Calu3 (cell line): ENCODE measurements around the gene IKZF1. TPM values are rescaled to one million over a fixed set of nuclear protein-coding genes. Genes with fewer than 3 reads are reported as not detected.

ENCODE experiments used
- Bru-seq: library from RNA; stranded (reverse); fragments of 400-500 nt; gene quantifications from one replicate; lab custom pipeline; 2021; lab: Mats Ljungman, UMichigan
- BruChase-seq, 2 experiments: library from RNA; stranded (reverse); fragments of 400-500 nt; gene quantifications; one replicate each; lab custom pipeline; 2021; lab: Mats Ljungman, UMichigan
- BruUV-seq: library from RNA; stranded (reverse); fragments of 400-500 nt; replicated peaks from 2 replicates; lab custom pipeline; 2021; lab: Mats Ljungman, UMichigan
- CTCF ChIA-PET: fragments of 300-600 bp; sonication (Branson Sonifier 250); formaldehyde crosslinking; loops from one replicate; lab custom pipeline; 2022; ENCODE audit warnings: antibody characterized with exemption; lab: Charles Lee
- DNase-seq: peaks from one replicate; pipeline ENCODE4 v3.0.0; 2022
- H3K27ac Mint-ChIP-seq: one replicate; pipeline ENCODE4 v1.8.0; 2022; ENCODE audit warnings: mixed read lengths; ENCODE audit not compliant: unreplicated experiment
- H3K27me3 Mint-ChIP-seq: one replicate; pipeline ENCODE4 v1.8.0; 2022; ENCODE audit warnings: mixed read lengths; ENCODE audit not compliant: unreplicated experiment
- H3K36me3 Mint-ChIP-seq: one replicate; pipeline ENCODE4 v1.8.0; 2022; ENCODE audit warnings: mild to moderate bottlenecking, moderate library complexity, mixed read lengths; ENCODE audit not compliant: insufficient read depth, unreplicated experiment
- H3K4me1 Mint-ChIP-seq: one replicate; pipeline ENCODE4 v1.8.0; 2022; ENCODE audit warnings: mild to moderate bottlenecking, low read depth, mixed read lengths; ENCODE audit not compliant: unreplicated experiment
- H3K4me3 Mint-ChIP-seq: one replicate; pipeline ENCODE4 v1.8.0; 2022; ENCODE audit warnings: mild to moderate bottlenecking, low read depth, moderate library complexity, mixed read lengths; ENCODE audit not compliant: unreplicated experiment
- H3K9me3 Mint-ChIP-seq: one replicate; pipeline ENCODE4 v1.8.0; 2022; ENCODE audit warnings: low read depth, mixed read lengths; ENCODE audit not compliant: unreplicated experiment
- intact Hi-C: fragments of 100-400 bp; cut with micrococcal nuclease; formaldehyde crosslinking; loops from one replicate; pipeline ENCODE4 v1.10.0; 2022; ENCODE audit not compliant: unreplicated experiment
- long read RNA-seq: library from polyadenylated mRNA; stranded (forward); transcript quantifications from one replicate; pipeline ENCODE4 v2.0.0, GENCODE V29; 2022
- total RNA-seq: library from RNA; stranded (reverse); gene quantifications from 2 replicates; pipeline ENCODE4 v1.2.3, GENCODE V29; 2022
- TF ChIP-seq, protein P1 (sequence below): fragments of 200-600 bp; IDR thresholded peaks from one replicate; pipeline ENCODE4 v1.8.0; 2022; ENCODE audit warnings: antibody characterized with exemption; ENCODE audit not compliant: unreplicated experiment

Gene IKZF1
- 0.24 and 0.28 TPM in 2 replicates for total RNA-seq
- Bru-seq, nascent RNA: percentile 11 among the genes with signal in this experiment
- percentile 7 among the genes with signal in this experiment for BruChase-seq, experiment 1, labeled RNA remaining after a 6-hour chase
- percentile 7 among the genes with signal in this experiment for BruChase-seq, experiment 2, labeled RNA remaining after a 2-hour chase
- long read RNA-seq, partial matches to known transcripts: 1 of 1 reads
- long read RNA-seq, other reads (novel, unspliced or antisense): 0 of 1 reads

DNA sequence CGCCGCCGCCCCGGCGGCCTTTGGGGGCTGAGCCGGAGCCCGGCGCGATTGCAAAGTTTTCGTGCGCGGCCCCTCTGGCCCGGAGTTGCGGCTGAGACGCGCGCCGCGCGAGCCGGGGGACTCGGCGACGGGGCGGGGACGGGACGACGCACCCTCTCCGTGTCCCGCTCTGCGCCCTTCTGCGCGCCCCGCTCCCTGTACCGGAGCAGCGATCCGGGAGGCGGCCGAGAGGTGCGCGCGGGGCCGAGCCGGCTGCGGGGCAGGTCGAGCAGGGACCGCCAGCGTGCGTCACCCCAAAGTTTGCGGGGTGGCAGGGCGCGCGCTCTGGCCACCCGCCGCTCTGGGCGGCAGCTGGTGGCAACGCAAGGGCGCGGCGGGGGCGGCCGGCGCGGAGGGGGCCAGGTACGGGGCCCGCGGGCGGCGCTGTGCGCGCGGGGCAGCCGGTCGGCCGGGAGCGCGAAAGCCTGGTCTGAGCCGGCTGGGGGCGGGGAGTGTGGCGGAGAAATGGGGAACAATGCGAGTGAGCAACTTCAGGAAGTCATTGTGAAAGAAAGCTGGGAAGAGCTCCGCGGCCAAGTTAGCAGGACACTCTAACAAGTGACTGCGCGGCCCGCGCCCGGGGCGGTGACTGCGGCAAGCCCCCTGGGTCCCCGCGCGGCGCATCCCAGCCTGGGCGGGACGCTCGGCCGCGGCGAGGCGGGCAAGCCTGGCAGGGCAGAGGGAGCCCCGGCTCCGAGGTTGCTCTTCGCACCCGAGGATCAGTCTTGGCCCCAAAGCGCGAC lies at the start of gene IKZF1:
IKZF1 (plus strand) TSS at position 588 of the 782 bp plus-strand sequence. CDS start 14,346 bp downstream, outside the sequence.
- intact Hi-C loops: no loop called here
- Mint-ChIP-seq H3K4me1 (peaks cover 8% of the 10 kb centered on the region), H3K27ac (no peak within 1 kb of the TSS), H3K36me3 (peaks cover 10% of the 10 kb centered on the region), H3K9me3 (no peaks in the 10 kb centered on the region), H3K4me3 (peak within 1 kb of the TSS; percentile 38), H3K27me3 (peaks cover 92% of the 10 kb centered on the region)
- TF ChIP-seq, protein P1, sequence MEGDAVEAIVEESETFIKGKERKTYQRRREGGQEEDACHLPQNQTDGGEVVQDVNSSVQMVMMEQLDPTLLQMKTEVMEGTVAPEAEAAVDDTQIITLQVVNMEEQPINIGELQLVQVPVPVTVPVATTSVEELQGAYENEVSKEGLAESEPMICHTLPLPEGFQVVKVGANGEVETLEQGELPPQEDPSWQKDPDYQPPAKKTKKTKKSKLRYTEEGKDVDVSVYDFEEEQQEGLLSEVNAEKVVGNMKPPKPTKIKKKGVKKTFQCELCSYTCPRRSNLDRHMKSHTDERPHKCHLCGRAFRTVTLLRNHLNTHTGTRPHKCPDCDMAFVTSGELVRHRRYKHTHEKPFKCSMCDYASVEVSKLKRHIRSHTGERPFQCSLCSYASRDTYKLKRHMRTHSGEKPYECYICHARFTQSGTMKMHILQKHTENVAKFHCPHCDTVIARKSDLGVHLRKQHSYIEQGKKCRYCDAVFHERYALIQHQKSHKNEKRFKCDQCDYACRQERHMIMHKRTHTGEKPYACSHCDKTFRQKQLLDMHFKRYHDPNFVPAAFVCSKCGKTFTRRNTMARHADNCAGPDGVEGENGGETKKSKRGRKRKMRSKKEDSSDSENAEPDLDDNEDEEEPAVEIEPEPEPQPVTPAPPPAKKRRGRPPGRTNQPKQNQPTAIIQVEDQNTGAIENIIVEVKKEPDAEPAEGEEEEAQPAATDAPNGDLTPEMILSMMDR: no peak
- no TSS peak for BruUV-seq
- CTCF ChIA-PET: no interaction called here
- peak; percentile 47 for DNase-seq

DNA sequence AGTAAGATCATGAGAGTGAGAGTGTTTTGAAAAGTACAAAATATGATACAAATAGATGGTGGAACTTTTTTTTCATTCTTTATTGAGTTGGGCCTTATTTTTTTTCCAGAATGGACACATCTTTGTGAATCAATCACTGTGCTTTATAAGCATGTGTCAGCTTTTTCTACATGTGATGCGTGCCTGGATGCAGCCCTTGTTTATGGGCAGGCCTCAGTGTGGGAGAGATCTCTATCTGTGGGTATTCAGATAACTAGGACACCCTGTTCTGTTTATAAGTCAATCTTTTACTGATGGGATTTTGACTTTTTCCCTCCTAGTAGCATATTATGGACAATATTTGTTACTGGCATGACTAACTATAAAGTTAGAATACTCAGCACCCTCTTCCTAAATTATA lies 42.9 kb upstream of the IKZF1 start:
- CTCF ChIA-PET: interaction anchor here (0.6 kb wide), 2 partner anchors 55 to 880 kb away, joined by 6 to 9 read pairs; no protein-coding TSS in a partner anchor
- Mint-ChIP-seq H3K4me3 (no peak overlapping the region), H3K27ac (no peak overlapping the region), H3K36me3 (no peaks in the 10 kb centered on the region), H3K9me3 (no peaks in the 10 kb centered on the region), H3K27me3 (peaks cover 66% of the 10 kb centered on the region), H3K4me1 (no peaks in the 10 kb centered on the region)
- TF ChIP-seq, protein P1: no peak
- intact Hi-C loops: no loop called here
- no TSS peak for BruUV-seq
- DNase-seq: no peak

GRCh38 chr7:50262446-50262845 lies 42.1 kb upstream of the IKZF1 start:
- peaks cover 75% of the 10 kb centered on the region for H3K27me3 Mint-ChIP-seq

More at GRCh38 chr7:50262446-50262845, 42.1 kb upstream of the IKZF1 start:
- no peaks in the 10 kb centered on the region for H3K4me1 Mint-ChIP-seq
- no peak overlapping the region for H3K4me3 Mint-ChIP-seq
- H3K27ac Mint-ChIP-seq: no peak overlapping the region
- no peak for DNase-seq
- H3K9me3 Mint-ChIP-seq: no peaks in the 10 kb centered on the region
- intact Hi-C loops: no loop called here
- no peaks in the 10 kb centered on the region for H3K36me3 Mint-ChIP-seq
- no TSS peak for BruUV-seq
- TF ChIP-seq, protein P1: no peak
- CTCF ChIA-PET: no interaction called here
